Measurements from ENCODE around the gene CDK1. TPM values are rescaled to one million over a fixed set of nuclear protein-coding genes. Genes with fewer than 3 reads are reported as not detected.

CDK1 gene
- 2.4 TPM for total RNA-seq
- long read RNA-seq, partial matches to known transcripts: 0 of 2 reads
- long read RNA-seq, other reads (novel, unspliced or antisense): 0 of 2 reads

GRCh38 chr10:60778214-60778970, at the start of gene CDK1:
CDK1 (plus strand) TSS chr10:60778478; CDS start chr10:60780166, 1,688 bp downstream.
- intact Hi-C loops (cut with DNase I): no loop called here
- peak; percentile 98 for DNase-seq
- peak; percentile 100 for ATAC-seq (ENCODE audit: poor library complexity)

GRCh38 chr10:60729106-60729505, 49.2 kb upstream of the CDK1 start:
- no peak for ATAC-seq (ENCODE audit: poor library complexity)
- no peak for DNase-seq
- intact Hi-C loops (cut with DNase I): no loop called here

DNA sequence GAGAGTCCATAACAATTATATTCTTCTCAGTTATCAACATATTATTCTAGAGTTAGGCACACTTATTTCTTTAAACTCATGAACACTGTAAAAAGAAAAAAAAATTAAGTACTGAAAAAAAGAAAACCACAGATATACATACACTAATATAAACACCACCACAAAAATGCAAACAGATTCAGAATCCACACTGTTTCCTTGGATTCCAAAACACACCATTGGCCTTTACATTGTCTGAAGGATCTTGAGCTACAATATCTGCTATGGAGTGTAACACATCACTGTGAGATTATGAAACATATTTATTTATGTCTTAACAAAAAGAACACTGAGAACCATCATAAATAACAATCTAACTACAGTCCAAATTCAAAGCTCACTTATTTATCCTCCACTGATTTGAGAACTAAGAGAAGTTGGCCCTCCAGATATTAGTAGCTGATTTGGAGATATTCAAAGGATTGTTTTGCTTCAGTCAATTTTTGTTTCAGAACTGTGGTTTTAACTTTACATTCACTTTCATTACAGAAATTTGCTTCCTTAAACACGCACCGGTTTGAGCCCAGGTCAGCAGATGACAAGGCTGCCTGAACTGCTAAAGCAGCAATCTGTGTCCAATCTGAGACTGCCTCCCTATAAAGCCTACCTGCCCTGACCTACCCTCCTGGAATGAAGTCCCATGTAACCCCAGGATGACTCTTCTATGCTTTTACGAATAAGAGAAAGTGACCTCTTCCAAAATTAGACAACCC, 47.0 kb upstream of the CDK1 start:
- intact Hi-C loops (cut with DNase I): no loop called here
- no peak for DNase-seq
- ATAC-seq (ENCODE audit: poor library complexity): no peak

- intact Hi-C loops (cut with DNase I): no loop called here
- DNase-seq (no peak), ATAC-seq (ENCODE audit: poor library complexity) (no peak)
Measured at GRCh38 chr10:60732198-60732806, 46.0 kb upstream of the CDK1 start.

DNA sequence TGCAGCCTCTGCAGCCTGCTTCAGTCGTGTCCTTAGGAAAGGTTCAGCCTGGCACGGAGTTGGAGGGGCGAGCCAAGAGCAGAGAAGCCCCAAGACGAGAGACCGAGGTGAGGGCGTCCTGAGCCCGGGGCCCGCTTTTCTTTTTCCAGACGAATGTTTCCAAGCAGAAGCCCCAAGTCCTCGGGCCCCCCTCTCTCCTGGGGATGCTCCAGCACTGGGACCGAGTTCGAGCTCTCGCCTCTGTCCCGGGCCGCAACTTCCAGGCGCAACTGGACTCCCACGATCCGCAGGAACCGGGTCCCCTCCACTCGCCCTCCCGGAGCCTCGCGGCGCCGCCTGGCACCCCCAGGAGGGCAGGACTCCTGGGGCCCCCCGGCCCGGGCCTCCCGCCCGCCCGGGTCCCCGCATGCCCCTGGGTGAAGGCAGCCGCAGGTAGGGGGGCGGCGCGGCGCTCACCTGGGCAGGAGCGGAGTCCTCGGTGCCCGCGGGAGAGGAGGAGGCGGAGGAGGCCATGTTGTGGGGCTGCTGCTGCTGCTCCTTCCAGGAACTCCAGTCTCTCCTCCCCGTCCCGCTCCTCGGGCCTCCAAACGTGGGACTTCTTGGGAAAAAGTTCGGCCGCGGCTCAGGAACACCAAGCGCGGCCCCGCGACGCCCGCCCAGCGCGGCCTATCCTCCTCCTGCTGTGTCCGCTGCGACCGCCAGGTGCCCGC, 45.3 kb upstream of the CDK1 start:
- DNase-seq (peak; percentile 43), ATAC-seq (ENCODE audit: poor library complexity) (peak; percentile 45)
- intact Hi-C loops (cut with DNase I): no loop called here

- DNase-seq (no peak), ATAC-seq (ENCODE audit: poor library complexity) (no peak)
- intact Hi-C loops (cut with DNase I): no loop called here
Measured at GRCh38 chr10:60733517-60733822, 44.8 kb upstream of the CDK1 start.

- intact Hi-C loops (cut with DNase I): no loop called here
- DNase-seq: no peak
- no peak for ATAC-seq (ENCODE audit: poor library complexity)
Measured at GRCh38 chr10:60733826-60734225, 44.5 kb upstream of the CDK1 start.

DNA sequence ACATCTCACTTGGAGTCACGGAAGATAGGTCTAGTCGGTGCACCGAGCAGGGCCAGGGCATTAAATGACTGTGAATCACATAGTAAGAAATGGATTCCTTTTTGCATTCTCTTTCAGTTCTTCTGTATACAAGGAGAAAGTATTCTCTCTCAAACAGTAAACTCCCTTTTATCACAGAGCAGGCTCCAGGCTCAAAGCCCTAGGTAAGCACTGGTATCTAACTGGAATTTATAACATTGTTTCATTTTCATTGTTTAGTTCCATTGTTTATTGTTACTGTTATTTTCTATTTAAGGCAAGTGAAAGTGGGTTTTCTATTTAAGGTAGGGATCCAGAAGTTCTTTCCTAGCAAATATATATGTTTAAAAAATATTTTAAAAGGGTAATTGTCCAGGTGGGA, 44.1 kb upstream of the CDK1 start:
- intact Hi-C loops (cut with DNase I): no loop called here
- no peak for ATAC-seq (ENCODE audit: poor library complexity)

DNA sequence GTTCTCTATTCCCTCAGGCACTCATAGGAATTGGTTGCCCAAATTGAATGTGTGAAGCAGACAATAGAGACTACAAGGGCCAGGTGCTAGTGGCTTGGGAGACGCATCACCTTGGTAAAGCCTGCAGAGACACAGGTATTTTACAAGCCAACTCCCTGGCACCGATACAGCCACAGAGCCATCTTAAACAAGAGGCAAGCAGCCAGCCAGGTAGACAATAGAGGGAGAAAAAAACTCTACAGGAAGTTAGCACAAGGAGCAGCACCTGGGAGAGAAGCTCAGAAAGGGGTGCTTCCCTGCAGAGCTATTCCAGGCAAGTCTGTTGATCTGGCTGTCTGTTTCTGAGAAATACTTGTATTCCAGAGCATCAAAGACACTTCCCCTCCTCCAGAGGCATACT, 43.0 kb upstream of the CDK1 start:
- ATAC-seq (ENCODE audit: poor library complexity): no peak
- intact Hi-C loops (cut with DNase I): no loop called here
- no peak for DNase-seq

More for the DNA sequence above, 44.1 kb upstream of the CDK1 start:
- no peak for DNase-seq

- no peak for DNase-seq
- no peak for ATAC-seq (ENCODE audit: poor library complexity)
- intact Hi-C loops (cut with DNase I): no loop called here
Measured at GRCh38 chr10:60737242-60737641, 41.0 kb upstream of the CDK1 start.

GRCh38 chr10:60739558-60739957, 38.7 kb upstream of the CDK1 start:
- intact Hi-C loops (cut with DNase I): no loop called here
- no peak for DNase-seq
- no peak for ATAC-seq (ENCODE audit: poor library complexity)

DNA sequence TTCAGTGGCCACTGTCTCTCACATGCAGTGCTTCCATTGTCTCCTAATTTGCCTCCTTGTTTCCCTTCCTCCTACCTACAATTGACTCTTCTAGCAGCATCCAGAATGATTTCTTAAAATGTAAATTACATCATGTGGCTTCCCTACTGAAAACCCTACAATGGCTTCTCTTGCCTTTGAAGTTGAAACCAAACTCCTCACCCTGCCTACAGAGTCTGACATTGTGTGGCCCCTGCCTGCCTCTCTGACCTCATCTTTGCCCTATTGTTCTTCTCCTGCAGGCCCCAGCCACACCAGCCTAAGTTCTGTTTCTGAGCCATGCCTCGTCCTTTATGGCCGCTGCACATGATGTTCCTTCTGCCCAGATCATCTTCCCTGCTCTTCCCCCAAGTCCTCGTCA, 35.8 kb upstream of the CDK1 start:
- ATAC-seq (ENCODE audit: poor library complexity) (no peak), DNase-seq (no peak)
- intact Hi-C loops (cut with DNase I): no loop called here

DNA sequence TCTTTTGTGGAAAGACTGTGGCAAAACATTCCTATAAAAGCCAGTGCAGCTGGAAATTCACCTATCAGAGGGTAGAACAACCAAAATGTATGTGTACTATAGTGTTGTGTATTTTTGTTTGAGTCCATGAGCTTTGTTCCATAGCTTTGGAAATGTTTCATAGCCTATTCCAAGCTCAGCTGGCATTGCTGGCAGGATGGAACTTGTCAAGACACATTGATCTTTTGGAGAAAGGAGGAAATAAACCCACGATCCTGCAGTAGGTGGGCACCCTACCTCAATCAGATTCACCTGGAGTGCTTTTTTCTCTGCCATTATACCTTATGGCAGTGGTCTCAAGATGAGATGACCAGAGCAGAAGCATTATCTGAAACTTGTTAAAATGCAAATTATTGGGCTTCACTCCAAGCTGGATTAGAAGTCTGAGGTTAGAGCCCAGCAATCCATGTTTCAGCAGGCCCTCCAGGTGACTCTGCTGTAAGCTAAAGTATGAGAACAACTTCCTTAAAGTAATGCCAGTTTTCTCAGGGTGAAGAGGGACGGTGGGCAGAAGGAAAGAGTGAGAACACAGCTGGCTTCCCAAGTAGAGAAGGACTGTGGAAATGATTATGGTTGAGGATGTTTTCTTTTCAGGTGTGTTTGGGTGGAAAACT, 30.3 kb upstream of the CDK1 start:
- intact Hi-C loops (cut with DNase I): no loop called here
- DNase-seq (no peak), ATAC-seq (ENCODE audit: poor library complexity) (no peak)

GRCh38 chr10:60753152-60753551, 25.1 kb upstream of the CDK1 start:
- intact Hi-C loops (cut with DNase I): no loop called here
- ATAC-seq (ENCODE audit: poor library complexity): no peak
- no peak for DNase-seq

GRCh38 chr10:60753817-60754216, 24.5 kb upstream of the CDK1 start:
- DNase-seq: no peak
- ATAC-seq (ENCODE audit: poor library complexity): no peak
- intact Hi-C loops (cut with DNase I): no loop called here

DNA sequence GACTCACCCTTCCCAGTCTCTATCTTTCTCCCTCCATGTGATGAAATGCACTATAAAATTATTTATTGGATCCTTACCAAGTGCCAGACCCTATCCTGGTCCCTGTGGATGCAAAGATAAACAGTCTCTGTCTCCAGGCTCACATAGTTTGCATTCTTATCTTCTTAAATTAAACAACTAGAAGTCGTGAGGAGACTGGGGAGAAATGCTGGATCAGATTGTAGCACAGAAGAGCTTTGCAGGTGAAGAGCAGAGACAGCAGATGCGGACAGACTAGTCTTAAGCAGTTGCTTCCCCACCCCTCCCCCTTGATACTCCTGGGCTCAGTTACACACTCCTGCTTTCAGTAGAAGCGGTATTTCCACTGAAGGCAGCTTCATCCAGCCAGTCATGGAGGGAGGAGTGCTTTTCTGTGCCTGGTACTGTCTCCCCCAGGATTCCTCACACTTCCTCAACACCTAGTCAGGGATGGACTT, 20.8 kb upstream of the CDK1 start:
- DNase-seq (no peak), ATAC-seq (ENCODE audit: poor library complexity) (no peak)
- intact Hi-C loops (cut with DNase I): no loop called here

DNA sequence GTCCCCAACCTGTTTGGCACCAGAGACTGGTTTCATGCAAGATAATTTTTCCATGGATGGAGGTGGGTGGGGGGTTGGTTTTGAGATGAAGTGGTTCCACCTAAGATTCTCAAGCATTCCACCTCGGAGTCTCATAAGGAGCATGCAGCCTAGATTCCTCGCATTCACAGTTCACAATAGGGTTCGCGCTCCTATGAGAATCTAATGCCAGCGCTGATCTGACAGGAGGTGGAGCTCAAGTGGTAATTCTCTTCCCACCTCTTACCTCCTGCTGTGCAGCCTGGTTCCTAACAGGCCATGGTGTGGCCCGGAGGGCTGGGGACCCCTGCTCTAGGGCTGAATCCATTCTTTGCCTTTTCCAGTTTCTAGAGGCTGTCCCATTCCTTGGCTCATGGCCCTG, 19.1 kb upstream of the CDK1 start:
- intact Hi-C loops (cut with DNase I): no loop called here
- DNase-seq (no peak), ATAC-seq (ENCODE audit: poor library complexity) (no peak)

DNA sequence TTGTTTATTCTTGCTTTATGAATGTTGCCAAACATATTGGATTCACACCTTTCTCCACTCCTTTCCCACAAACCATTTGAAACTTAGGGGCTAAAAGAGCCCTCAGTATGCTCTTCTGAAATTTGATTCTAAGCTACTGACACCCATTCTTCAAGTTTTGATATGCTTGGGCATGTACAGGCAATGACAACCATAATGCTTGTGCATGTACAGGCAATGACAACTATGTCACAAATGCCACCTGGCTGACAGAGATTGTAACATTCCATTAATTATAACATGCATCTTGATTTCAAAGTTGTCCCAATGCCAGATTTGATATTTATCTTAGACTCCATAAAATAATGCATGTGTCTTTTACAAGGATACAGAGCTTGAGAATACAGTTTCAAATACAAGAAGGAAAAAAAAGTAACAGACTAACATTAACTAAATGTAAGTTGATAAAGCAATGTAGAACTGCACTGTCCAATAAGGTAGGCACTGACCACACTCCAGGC, 17.5 kb upstream of the CDK1 start:
- intact Hi-C loops (cut with DNase I): no loop called here
- no peak for ATAC-seq (ENCODE audit: poor library complexity)
- no peak for DNase-seq

- ATAC-seq (ENCODE audit: poor library complexity): no peak
- DNase-seq: no peak
- intact Hi-C loops (cut with DNase I): no loop called here
Measured at GRCh38 chr10:60762554-60762953, 15.7 kb upstream of the CDK1 start.

Measured in Right ventricle myocardium superior (tissue), 1 donor.